Stimulated activated CD4-positive, alpha-beta T cell treated with anti-CD3 and anti-CD28 coated beads, Interleukin-1b, Interleukin-23, amount 100 ng/mL, for 24 hours (primary cell): Measurements from ENCODE around the gene SLC5A9.
A peak's percentile ranks its signal among the peaks of the same experiment; 100 is the strongest.
"Not testable (repeated sequence)": the region's sequence is repeated elsewhere in the genome, so short reads cannot be mapped to it uniquely, and the experiment has no call there.

Experiments used
- DNase-seq, 4 experiments: peaks; one replicate each; pipeline ENCODE4 v3.0.0-alpha.2; 2020; ENCODE audit warnings: low read depth in 4 of 4, low spot score in 1 of 4

The SLC5A9 gene

DNA sequence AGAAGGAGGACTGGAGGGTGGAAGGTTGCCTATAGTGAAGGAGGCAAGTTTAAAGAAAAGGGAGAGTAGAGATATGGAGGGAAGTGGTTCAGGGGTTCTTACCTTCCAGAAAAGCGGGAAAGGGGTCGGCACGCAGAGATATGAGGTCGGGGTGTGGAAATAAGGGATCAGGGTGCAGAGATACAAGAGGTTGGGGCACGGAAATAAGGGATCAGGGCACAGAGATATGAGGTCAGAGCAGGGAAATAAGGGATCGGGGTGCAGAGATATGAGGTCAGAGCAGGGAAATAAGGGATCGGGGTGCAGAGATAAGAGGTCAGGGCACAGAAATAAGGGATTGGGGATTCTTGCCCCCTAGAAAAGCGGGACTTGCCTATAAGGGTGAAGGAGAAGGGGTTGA, 9.1 kb upstream of the SLC5A9 start:
- DNase-seq, result not testable (repeated sequence)

DNA sequence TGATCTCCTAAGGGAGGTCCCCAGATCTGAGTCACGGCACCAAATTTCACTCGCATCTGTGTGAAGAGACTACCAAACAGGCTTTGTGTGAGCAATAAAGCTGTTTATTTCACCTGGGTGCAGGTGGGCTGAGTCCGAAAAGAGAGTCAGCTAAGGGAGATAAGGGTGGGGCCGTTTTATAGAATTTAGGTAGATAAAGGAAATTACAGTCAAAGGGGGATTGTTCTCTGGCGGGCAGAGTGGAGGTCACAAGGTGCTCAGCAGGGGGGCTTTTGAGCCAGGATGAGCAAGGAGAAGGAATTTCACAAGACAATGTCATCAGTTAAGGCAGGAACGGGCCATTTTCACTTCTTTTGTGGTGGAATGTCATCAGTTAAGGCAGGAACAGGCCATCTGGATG, 8.2 kb upstream of the SLC5A9 start:
- DNase-seq, result not testable (repeated sequence)

DNA sequence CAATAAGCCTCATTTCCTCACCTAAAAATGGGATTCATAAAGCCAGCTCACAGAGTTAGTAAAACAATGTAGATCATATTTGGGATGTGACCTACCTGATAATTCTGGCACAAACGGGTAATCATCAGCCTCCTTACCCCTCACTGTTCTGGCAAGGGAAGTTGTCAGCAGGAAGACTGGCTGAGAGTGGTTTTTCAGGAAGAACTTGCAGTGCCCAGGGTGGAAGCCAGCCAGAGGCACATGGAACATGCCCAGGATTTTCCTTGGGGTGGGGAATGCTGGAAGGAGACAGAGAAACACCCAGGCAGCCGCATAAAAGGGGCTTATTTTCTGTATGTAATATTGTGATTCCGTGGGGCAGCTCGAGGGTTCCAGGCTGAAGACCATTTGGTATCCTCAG, 7.7 kb upstream of the SLC5A9 start:
- no peak for DNase-seq

DNA sequence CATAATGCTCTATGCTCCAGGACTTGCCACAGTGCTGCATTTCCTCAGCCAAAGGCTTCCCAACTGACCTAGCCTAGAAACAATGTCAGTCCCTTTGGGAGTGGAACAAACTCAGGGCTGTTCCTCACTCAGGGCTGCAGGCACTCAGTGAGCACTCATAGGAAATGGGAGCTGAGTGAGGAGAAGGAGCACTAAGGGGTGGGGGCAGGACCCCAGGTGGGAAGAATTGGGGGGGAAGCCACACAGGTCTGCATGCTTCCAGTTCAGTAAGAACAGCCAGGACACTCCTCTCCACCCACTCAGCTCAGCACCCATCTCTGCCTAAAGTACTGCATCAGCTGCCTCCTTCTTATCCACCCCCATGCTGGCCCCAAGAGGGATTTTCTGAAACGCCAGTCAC, 7.3 kb upstream of the SLC5A9 start:
- DNase-seq, result no peak

DNA sequence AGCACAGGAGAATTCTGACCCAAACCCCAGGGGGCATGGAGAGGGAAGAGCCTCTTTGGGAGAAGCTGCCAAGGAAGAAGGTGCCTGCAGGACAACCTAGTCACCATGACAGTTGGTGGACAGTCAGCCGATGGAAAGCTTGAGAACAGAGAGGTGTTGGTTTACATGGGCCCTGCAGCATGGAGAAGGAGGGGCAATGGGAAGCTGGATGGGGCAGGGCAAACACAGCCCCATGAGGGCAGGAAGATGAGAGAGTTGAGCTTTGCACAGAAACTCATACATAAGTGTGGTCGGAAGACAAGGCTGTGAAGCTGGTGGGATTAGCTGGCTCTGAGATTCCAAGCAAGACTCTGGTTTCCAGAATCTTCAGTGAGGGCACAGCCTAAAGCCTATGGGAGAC, 6.6 kb upstream of the SLC5A9 start:
- DNase-seq, result no peak

DNA sequence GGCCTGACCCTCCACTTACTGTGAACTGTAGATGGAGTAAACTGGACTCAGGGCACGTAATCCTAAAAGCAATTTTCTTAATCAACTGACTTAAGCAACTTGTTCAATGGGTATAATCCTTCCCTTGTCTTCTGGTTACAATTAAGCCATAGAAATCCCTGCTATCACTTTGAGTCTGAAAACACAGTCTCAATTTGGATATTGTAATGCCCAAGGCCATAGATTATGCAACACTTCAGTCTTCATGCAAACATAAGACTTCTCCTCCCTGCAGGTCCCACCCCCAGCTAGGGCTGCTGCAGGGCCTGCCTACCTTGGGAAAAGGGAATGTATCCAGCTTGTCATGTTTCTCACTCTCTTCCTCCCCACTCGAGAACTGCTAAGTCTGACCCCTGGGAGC, 6.2 kb upstream of the SLC5A9 start:
- no peak for DNase-seq

DNA sequence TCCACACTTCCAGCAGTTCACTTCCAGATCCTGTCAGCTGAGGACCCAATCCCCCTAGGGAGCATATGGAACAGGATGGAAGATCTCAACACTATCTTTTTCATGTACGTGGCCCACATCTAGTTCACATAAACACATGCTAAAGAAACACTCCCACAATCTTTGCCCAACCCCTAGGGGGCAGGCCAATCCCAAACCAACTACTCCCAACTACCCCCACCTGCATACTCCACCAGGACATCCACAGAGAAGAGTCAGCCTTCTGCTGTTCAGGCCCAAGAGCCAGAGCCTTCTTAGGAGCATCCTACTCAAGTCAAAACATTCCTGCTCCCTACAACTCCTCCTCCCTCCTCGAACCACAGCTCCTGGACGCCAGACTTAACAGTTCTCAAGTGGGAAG, 5.6 kb upstream of the SLC5A9 start:
- no peak for DNase-seq

DNA sequence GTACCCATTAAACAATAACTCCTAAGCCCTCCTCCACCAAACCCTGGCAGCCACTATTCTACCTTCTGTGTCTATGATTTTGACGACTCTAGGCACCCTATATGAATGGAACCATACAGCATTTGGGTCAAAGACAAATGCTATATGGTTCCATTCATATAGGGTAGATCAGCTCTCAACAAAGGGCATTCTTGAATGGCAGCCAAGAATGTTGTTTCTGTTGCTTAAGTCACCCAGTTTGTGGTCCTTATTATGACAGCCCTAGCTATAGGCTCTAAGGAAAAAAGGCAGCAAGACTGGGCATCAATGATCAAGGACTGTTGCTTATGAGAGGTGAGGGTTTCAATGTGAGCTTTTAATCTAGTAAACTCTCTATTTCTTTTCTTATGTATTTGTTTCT, 4.7 kb upstream of the SLC5A9 start:
- DNase-seq, result no peak

DNA sequence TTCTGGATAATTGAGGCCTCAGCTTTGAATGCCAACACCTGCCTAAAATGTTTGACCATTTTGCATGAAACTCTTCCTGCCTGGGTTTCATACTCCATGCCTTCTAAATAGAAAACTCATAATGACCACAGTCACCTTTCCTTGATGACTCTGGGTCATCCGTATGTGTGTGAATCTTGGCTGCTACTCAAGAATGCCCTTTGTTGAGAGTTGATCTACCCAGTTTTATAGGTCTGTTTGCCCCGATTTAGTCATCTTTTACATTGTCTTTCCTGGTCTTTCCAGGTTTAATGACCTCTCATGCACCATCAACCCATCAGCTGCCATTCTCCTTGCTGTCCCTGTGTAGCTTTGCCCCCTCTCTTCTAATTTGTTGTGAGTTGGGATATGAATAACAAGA, 2.7 kb upstream of the SLC5A9 start:
- DNase-seq, result no peak

DNA sequence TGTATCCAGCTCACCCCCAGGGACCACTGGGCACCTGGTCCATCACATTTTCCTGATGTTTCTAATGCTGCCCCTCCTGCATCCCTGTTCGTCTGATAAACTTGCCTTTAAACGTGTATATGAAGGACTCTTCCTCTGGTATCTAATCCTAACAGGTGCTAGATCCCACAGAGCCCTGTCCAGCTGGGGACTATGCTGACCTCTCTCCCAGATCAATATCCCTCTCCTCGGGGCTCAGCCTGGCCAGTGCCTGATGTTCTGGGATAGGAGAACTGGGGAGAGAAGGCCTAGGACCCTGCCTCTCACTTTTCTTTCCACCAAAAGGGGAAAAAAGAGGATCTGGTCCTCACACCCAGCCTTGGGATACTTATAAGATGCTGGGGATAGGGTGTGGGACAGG, 1.4 kb upstream of the SLC5A9 start:
- no peak for DNase-seq

DNA sequence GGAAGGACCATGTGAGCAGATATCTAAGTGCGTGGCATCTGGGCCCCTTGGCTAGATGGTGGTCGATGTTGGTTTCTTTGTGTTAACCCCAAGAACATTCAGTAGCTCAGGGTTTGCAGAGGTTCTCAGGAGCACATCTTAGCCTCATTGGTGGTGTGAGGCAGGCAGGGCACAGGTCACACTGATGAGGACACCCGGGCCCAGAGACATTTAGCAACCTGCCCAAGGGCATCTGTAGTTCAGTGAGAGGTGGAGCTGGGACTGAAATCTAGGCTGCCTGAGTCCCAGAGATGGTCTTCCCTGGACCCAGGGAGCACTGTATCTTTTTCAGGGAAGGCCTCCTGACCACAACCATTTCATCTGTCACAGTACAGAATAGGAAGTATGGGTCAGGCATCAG, 859 bp upstream of the SLC5A9 start:
- DNase-seq, result no peak

DNA sequence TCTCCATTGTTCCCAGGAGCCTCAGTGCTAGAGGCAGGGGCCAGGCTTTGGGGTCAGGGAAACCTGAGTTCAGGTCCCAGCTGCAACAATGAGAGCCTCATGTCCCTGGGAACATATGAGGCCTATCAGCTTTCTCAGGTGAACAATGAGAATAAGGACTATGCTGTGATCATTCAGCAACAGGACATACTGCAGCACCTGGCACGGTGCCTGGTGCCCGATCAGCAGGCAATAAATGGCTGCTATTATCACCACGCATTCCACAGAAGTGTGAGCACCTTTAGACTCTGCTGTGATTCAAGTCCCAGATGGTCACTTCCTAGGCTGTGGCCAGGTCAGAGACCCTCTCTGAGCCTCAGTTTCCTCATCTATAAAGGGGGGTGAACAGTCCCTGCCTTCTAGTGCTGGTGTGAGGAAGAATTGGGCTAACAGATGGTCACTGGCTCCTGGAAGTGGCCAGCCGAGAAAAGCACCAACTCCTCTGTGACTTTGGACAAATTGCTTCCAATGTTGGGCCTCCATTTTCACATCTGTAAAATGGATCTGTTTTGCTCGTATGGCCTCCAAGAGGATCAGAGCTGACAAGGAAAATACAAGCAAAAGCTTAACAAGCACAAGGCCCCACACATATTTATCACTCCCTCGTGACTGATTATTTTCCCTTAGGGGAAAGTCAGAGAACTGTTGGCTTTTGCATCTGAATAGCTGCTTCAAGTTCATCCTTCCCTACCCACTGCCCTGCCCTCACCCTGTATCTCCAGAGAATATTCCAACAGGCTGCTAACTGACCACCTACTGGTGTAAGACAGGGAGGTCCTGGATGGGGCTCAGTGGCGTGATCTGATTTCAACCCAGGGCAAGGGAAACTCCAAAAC, 1.1 kb downstream of the SLC5A9 start:
- DNase-seq, result no peak

DNA sequence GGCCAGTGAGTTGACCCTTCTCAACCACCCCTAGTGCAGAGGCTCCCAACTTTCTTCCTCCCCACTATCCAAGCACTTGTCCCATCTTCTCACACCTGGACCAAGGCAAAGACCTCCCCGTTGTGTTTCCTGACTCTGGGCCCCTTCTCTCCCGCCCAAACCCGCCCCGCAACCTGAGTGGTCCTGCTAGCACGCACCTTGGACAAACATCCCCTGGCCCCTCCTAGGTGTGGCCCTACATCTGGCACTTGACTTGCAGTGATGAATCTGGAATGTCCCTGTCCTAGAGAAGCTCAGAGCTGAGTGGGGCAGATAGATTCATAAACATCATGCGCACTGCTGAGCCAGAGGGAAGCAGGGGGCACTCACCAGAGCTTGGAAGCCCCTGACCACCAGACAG, 2.3 kb downstream of the SLC5A9 start:
- DNase-seq, result no peak

DNA sequence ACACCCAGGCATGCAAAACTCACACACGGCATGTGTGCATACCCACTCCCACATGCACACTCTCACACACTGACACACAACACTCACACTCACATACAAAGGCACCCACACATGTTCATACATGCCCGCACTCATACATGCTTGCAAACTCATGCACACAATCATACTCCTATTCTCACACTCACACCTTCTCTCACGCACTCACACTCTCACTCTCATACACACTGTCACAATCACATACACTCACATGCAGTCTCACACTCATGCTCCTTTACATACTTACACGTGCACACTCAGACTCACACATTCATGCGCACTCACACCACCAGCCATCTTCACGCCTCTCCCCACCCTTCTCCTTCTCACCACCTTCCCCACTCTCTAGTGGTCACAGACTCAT, 3.1 kb downstream of the SLC5A9 start:
- DNase-seq, result no peak

DNA sequence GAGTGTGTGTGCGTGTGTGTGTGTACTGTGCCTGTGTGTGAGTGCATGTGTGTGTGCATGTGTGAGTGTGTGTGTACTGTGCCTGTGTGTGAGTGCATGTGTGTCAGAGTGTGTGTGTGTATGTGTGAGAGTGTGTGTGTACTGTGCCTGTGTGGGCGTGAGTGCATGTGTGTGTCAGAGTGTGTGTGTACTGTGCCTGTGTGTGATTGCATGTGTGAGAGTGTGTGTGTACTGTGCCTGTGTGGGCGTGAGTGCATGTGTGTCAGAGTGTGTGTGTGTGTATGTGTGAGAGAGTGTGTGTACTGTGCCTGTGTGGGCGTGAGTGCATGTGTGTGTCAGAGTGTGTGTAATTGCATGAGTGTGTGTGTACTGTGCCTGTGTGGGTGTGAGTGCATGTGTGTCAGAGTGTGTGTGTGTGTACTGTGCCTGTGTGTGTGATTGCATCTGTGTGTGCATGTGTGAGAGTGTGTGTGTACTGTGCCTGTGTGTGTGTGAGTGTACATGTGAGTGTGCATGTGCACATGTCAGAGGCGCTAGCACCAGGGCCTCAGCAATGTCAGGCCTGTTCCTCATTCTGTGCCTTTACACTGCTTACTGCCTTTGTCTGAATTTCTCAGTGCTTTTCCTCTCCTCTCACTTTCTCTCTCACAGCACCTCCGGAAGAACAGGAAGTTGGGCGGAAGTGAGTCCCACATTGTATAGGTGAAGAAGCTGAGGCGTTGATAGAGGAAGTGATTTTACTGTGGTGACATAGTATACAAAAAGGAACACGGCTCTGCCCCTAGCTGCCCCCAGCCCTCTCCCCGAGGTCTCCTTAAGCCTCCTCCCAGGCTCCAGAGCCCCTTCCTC, 4.9 kb downstream of the SLC5A9 start:
- peak in 1 of 4 experiments; percentile 5 for DNase-seq

DNA sequence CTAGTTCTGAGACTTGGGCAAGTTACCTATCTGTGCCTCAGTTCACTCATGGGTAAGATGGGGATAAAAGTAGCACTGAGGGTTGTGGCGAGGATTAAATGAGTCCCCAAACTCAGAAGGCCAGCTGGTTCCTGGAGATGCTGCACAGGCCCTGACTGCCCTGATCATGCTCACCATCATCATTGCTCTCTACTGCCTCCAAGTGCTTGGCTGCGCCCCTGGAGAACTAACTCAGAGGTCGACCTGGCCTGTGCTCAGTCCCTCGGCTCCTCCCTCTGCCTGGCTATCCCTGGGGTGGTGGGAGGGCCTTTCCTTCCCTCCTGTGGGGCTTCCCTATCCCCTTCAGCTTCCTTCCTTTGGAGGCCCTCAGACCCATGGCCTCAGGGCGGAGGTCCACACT, 5.6 kb downstream of the SLC5A9 start:
- no peak for DNase-seq

DNA sequence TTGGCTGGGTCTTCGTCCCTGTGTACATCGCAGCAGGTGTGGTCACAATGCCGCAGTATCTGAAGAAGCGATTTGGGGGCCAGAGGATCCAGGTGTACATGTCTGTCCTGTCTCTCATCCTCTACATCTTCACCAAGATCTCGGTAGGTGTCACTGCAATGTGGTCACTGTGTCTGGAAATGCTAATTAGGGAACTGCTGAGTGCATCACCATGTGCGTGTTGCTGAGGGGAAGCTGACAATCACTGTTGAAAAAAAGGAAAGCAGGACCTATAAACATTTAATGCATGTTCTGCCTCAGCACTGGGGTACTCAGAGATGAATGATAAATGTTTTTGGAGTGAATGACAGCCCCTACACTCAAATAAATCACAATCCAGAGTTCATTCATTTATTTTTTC, 6.8 kb downstream of the SLC5A9 start:
- DNase-seq, result no peak

DNA sequence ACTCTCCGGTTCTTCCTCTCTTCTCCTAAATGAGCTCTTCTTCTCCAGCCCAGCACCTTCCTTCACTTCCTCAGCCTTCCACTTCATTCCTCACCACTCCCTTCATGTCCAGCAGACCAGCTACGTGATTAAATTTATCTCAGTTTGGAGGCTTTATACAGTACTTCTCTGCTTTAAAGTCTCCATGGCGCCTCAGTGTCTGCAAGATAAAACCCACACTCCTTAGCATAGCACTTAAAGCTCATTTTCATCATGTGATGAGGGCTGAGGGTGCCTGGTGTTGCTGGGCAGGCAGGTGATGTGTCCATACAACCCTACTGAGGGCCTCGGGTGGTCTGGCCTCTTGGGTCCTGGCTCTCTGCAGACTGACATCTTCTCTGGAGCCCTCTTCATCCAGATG, 7.7 kb downstream of the SLC5A9 start:
- no peak for DNase-seq

DNA sequence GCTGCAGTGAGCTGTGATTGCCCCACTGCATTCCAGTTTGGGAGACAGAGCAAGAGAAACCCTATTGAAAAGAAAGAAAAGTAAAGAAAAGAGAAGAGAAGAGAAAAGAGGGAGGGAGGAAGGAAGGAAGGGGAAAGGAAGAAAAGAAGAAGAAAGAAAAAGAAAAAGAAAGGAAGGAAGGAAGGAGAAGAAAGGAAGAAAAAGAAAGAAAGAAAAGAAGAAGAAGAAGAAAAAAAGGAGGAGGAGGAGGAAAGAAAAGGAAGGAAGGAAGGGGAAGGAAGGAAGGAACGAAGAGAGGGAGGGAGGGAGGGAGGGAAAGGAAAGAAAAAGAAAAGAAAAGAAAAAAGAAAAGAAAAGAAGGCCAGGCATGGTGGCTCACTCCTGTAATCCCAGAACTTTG, 10.2 kb downstream of the SLC5A9 start:
- DNase-seq, result no peak

DNA sequence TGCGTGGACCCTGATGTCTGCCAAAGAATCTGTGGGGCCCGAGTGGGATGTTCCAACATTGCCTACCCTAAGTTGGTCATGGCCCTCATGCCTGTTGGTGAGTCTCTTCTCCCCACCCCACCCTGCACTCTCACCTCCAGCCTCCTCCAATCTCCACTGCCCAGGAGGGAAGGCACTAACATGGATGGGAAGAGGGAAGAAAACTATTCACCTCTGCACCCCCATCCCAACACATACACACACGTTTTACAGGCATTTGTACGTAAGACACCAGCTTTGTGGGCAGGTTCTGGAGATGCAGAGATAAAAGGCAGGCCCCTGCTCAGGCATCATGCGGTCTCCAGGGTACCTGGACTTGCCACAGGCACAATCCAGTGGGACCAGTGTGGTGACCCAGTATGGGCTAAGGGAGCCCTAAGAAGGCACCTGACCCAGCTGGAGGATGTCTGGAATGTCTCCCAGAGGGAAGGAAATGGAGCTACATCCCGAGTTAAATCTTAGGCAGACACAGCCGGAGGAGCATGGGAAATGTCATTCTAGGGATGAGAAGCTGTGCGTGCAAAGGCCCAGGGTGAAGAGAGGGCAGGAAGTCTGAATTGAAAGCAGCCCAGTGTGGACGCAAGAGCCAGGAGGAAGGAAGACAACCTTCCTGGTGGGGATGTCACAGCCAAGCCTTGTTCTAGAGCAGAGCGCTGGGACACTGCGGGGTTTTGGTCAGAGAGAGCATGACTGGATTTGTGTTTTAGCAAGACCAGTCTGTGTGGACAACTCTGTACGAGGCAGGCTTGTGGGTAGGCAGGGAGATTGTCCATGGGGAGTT, 11.4 kb downstream of the SLC5A9 start:
- DNase-seq, result no peak

DNA sequence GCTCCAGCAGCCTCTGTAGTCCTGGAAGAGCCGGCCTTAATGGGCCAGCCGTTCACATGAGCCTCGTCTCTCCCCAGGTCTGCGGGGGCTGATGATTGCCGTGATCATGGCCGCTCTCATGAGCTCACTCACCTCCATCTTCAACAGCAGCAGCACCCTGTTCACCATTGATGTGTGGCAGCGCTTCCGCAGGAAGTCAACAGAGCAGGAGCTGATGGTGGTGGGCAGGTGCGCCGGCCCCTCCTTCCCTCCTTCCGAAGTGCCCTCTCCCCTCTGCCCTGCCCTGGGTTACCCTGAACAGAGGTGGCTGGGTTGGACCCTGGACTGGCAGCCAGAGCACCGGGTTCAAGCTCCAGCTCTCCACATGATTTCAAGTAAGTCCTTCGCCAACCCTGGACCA, 13.1 kb downstream of the SLC5A9 start:
- no peak for DNase-seq
